Measurements from ENCODE around the gene F5. TPM values are rescaled to one million over a fixed set of nuclear protein-coding genes. Genes with fewer than 3 reads are reported as not detected.

Gene F5
- total and polyA plus RNA-seq, 2 experiments from 2014 or later = 0.16 TPM; not detected in 1

DNA sequence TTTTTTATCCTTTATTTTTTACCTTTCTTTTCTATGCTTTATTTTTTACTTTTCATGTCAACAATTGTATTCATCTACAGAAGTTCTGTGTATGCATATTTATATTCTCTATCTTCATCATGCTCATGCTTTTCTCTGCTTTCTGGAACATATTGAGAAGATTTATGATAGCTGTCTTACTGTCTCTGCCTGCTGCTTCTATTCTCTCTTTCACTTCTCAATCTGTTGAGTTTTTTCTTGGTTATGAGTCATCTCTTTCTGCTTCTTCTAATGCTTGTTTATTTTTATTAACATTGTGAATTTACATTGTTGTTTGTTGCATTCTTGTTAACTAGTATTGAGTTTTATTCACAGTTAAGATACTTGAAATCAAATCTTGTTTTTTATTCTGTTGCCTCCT lies 22.6 kb downstream of the F5 start:
- no peak overlapping the region for H3K4me3 Mint-ChIP-seq
- no peak overlapping the region for H2AFZ ChIP-seq
- no peak overlapping the region for H3K27ac ChIP-seq (ENCODE audit: low read depth)
- no peaks in the 10 kb centered on the region for H3F3A ChIP-seq (replicated peaks; ENCODE audit: low read depth)
- ATAC-seq = no peak
- no peak overlapping the region for H3K27ac Mint-ChIP-seq
- no peaks in the 10 kb centered on the region for H3K79me2 ChIP-seq (replicated peaks; ENCODE audit: insufficient read depth)
- H3K27me3 ChIP-seq (ENCODE audit: insufficient read depth) = no peaks in the 10 kb centered on the region
- H4K20me1 ChIP-seq (replicated peaks; ENCODE audit: insufficient read depth) = no peaks in the 10 kb centered on the region
- no peaks in the 10 kb centered on the region for H3K27me3 Mint-ChIP-seq (ENCODE audit: insufficient read depth, low read depth, poor library complexity)
- no peak overlapping the region for H3K4me3 ChIP-seq
- H3K4me2 ChIP-seq = no peak overlapping the region
- TF ChIP-seq CREB1 (CRISPR knock-in tag; IDR thresholded peaks at IDR 0.05; ENCODE audit: low read depth) = no peak
- TF ChIP-seq, protein P1, sequence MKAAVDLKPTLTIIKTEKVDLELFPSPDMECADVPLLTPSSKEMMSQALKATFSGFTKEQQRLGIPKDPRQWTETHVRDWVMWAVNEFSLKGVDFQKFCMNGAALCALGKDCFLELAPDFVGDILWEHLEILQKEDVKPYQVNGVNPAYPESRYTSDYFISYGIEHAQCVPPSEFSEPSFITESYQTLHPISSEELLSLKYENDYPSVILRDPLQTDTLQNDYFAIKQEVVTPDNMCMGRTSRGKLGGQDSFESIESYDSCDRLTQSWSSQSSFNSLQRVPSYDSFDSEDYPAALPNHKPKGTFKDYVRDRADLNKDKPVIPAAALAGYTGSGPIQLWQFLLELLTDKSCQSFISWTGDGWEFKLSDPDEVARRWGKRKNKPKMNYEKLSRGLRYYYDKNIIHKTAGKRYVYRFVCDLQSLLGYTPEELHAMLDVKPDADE (IDR thresholded peaks at IDR 0.05) = no peak
- TF ChIP-seq POLR2AphosphoS5 (IDR thresholded peaks at IDR 0.05; ENCODE audit: low read depth) = no peak
- TF ChIP-seq ZNF114 (CRISPR knock-in tag; IDR thresholded peaks at IDR 0.05) = no peak
- TF ChIP-seq STAT1 (IDR thresholded peaks at IDR 0.05; ENCODE audit: unreplicated experiment) = no peak
- TF ChIP-seq EZH2 (IDR thresholded peaks at IDR 0.05; ENCODE audit: low read depth, unreplicated experiment) = no peak
- no peak for TF ChIP-seq JUNB (IDR thresholded peaks at IDR 0.05; ENCODE audit: unreplicated experiment)
- TF ChIP-seq ZNF331 (CRISPR knock-in tag; IDR thresholded peaks at IDR 0.05; ENCODE audit: low read depth) = no peak
- TF ChIP-seq EZH2phosphoT487 (IDR thresholded peaks at IDR 0.05; ENCODE audit: unreplicated experiment) = no peak
- TF ChIP-seq, protein P2, sequence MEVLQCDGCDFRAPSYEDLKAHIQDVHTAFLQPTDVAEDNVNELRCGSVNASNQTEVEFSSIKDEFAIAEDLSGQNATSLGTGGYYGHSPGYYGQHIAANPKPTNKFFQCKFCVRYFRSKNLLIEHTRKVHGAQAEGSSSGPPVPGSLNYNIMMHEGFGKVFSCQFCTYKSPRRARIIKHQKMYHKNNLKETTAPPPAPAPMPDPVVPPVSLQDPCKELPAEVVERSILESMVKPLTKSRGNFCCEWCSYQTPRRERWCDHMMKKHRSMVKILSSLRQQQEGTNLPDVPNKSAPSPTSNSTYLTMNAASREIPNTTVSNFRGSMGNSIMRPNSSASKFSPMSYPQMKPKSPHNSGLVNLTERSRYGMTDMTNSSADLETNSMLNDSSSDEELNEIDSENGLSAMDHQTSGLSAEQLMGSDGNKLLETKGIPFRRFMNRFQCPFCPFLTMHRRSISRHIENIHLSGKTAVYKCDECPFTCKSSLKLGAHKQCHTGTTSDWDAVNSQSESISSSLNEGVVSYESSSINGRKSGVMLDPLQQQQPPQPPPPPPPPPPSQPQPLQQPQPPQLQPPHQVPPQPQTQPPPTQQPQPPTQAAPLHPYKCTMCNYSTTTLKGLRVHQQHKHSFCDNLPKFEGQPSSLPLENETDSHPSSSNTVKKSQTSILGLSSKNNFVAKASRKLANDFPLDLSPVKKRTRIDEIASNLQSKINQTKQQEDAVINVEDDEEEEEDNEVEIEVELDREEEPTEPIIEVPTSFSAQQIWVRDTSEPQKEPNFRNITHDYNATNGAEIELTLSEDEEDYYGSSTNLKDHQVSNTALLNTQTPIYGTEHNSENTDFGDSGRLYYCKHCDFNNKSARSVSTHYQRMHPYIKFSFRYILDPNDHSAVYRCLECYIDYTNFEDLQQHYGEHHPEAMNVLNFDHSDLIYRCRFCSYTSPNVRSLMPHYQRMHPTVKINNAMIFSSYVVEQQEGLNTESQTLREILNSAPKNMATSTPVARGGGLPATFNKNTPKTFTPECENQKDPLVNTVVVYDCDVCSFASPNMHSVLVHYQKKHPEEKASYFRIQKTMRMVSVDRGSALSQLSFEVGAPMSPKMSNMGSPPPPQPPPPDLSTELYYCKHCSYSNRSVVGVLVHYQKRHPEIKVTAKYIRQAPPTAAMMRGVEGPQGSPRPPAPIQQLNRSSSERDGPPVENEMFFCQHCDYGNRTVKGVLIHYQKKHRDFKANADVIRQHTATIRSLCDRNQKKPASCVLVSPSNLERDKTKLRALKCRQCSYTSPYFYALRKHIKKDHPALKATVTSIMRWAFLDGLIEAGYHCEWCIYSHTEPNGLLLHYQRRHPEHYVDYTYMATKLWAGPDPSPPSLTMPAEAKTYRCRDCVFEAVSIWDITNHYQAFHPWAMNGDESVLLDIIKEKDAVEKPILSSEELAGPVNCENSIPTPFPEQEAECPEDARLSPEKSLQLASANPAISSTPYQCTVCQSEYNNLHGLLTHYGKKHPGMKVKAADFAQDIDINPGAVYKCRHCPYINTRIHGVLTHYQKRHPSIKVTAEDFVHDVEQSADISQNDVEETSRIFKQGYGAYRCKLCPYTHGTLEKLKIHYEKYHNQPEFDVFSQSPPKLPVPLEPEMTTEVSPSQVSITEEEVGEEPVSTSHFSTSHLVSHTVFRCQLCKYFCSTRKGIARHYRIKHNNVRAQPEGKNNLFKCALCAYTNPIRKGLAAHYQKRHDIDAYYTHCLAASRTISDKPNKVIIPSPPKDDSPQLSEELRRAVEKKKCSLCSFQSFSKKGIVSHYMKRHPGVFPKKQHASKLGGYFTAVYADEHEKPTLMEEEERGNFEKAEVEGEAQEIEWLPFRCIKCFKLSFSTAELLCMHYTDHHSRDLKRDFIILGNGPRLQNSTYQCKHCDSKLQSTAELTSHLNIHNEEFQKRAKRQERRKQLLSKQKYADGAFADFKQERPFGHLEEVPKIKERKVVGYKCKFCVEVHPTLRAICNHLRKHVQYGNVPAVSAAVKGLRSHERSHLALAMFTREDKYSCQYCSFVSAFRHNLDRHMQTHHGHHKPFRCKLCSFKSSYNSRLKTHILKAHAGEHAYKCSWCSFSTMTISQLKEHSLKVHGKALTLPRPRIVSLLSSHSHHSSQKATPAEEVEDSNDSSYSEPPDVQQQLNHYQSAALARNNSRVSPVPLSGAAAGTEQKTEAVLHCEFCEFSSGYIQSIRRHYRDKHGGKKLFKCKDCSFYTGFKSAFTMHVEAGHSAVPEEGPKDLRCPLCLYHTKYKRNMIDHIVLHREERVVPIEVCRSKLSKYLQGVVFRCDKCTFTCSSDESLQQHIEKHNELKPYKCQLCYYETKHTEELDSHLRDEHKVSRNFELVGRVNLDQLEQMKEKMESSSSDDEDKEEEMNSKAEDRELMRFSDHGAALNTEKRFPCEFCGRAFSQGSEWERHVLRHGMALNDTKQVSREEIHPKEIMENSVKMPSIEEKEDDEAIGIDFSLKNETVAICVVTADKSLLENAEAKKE (CRISPR knock-in tag; IDR thresholded peaks at IDR 0.05) = no peak
- TF ChIP-seq, protein P3, sequence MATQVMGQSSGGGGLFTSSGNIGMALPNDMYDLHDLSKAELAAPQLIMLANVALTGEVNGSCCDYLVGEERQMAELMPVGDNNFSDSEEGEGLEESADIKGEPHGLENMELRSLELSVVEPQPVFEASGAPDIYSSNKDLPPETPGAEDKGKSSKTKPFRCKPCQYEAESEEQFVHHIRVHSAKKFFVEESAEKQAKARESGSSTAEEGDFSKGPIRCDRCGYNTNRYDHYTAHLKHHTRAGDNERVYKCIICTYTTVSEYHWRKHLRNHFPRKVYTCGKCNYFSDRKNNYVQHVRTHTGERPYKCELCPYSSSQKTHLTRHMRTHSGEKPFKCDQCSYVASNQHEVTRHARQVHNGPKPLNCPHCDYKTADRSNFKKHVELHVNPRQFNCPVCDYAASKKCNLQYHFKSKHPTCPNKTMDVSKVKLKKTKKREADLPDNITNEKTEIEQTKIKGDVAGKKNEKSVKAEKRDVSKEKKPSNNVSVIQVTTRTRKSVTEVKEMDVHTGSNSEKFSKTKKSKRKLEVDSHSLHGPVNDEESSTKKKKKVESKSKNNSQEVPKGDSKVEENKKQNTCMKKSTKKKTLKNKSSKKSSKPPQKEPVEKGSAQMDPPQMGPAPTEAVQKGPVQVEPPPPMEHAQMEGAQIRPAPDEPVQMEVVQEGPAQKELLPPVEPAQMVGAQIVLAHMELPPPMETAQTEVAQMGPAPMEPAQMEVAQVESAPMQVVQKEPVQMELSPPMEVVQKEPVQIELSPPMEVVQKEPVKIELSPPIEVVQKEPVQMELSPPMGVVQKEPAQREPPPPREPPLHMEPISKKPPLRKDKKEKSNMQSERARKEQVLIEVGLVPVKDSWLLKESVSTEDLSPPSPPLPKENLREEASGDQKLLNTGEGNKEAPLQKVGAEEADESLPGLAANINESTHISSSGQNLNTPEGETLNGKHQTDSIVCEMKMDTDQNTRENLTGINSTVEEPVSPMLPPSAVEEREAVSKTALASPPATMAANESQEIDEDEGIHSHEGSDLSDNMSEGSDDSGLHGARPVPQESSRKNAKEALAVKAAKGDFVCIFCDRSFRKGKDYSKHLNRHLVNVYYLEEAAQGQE (IDR thresholded peaks at IDR 0.05; ENCODE audit: unreplicated experiment) = no peak
- H3K4me1 Mint-ChIP-seq = no peaks in the 10 kb centered on the region
- H3K9me2 ChIP-seq (ENCODE audit: insufficient read depth) = 0 out of 2 replicates have a peak, but pooled peaks cover 5% of the 10 kb centered on the region
- no peaks in the 10 kb centered on the region for H3K36me3 Mint-ChIP-seq (ENCODE audit: low read depth)
- peaks cover 6% of the 10 kb centered on the region; the same call in 1 of the 3 replicates for H3K9me3 Mint-ChIP-seq
- no peaks in the 10 kb centered on the region for H3K4me1 ChIP-seq (ENCODE audit: insufficient read depth)
- no peak for DNase-seq (ENCODE audit: low spot score)
- no peaks in the 10 kb centered on the region for H3K36me3 ChIP-seq (ENCODE audit: insufficient read depth)
